HCT116 (cell line): ENCODE measurements around the gene MED19. TPM values are rescaled to one million over a fixed set of nuclear protein-coding genes. Genes with fewer than 3 reads are reported as not detected.

ENCODE experiments used
- ATAC-seq: fragments of 200-7000 bp; cut with Tn5 transposase; 2 replicates; pipeline ENCODE4 v1.9.1; 2020; ENCODE audit warnings: mild to moderate bottlenecking, moderate library complexity
- BruUV-seq: library from RNA; stranded (reverse); fragments of 400-500 nt; replicated peaks from 2 replicates; lab custom pipeline; 2021; lab: Mats Ljungman, UMichigan
- CTCF ChIA-PET: fragments of 300-600 bp; sonication (Branson Sonifier 250); formaldehyde crosslinking; loops from one replicate; lab custom pipeline; 2021; ENCODE audit warnings: antibody characterized with exemption; lab: Charles Lee
- POLR2A ChIA-PET: fragments of 300-600, 350-600 bp; sonication (Branson Sonifier 250); formaldehyde crosslinking; loops from one replicate; lab custom pipeline; 2021; ENCODE audit warnings: antibody characterized with exemption; lab: Charles Lee
- RAD21 ChIA-PET, 2 experiments: fragments of 300-600 bp; sonication (Branson Sonifier 250); formaldehyde crosslinking; loops; one replicate each; lab custom pipeline; 2023; ENCODE audit warnings: low total read pairs in 2 of 2; ENCODE audit not compliant: uncharacterized antibody in 2 of 2, unreplicated experiment in 2 of 2, low non-redundant PET in 1 of 2; lab: Charles Lee
- DNase-seq: peaks from one replicate; pipeline ENCODE4 v3.0.0-alpha.2; 2010; ENCODE audit warnings: low read depth, low spot score
- H2AFZ ChIP-seq: fragments of 200-600 bp; shearing (Covaris generic), sonication (generic); 2 replicates; pipeline ENCODE4 v1.6.1; 2017; ENCODE audit warnings: low read depth, mixed run types, mixed read lengths, antibody characterized with exemption, low read length; ENCODE audit not compliant: poor library complexity, severe bottlenecking
- H3K27ac ChIP-seq: 2 replicates; pipeline ENCODE4 v1.5.1; 2012; ENCODE audit warnings: low read depth, low read length
- H3K27me3 ChIP-seq: fragments of 200-600 bp; sonication (generic); 2 replicates; pipeline ENCODE4 v1.6.1; 2016; ENCODE audit warnings: mixed run types, low read length, mixed read lengths; ENCODE audit not compliant: insufficient read depth
- H3K36me3 ChIP-seq, 2 experiments: fragments of 200-500 bp in 1 of 2; fragments of 200-600 bp in 1 of 2; sonication (Bioruptor generic) in 1 of 2; sonication (generic) in 1 of 2; 2 replicates each; pipeline versions ENCODE4 v1.5.1 to v1.6.1; 2014 to 2016; ENCODE audit warnings: low read length in 2 of 2, inconsistent platforms in 1 of 2, mixed read lengths in 1 of 2, mixed run types in 1 of 2; ENCODE audit not compliant: insufficient read depth in 2 of 2, control insufficient read depth in 1 of 2
- H3K4me1 ChIP-seq, 2 experiments: fragments of 200-600 bp in 1 of 2; sonication (generic) in 1 of 2; 2 replicates each; pipeline versions ENCODE4 v1.5.1 to v1.6.1; 2012 to 2017; ENCODE audit warnings: low read length in 2 of 2, inconsistent platforms in 1 of 2, mild to moderate bottlenecking in 1 of 2, mixed read lengths in 1 of 2, mixed run types in 1 of 2, moderate library complexity in 1 of 2; ENCODE audit not compliant: insufficient read depth in 2 of 2, control insufficient read depth in 1 of 2
- H3K4me2 ChIP-seq: fragments of 200-600 bp; sonication (generic); 2 replicates; pipeline ENCODE4 v1.6.1; 2017; ENCODE audit warnings: mixed run types, low read length, mixed read lengths
- H3K4me3 ChIP-seq, 2 experiments: fragments of 200-600 bp in 1 of 2; sonication (generic) in 1 of 2; replicated peaks in 1 of 2; 2 replicates each; pipeline ENCODE4 v1.5.1; 2011 to 2016; ENCODE audit warnings: low read length in 2 of 2, control low read depth in 1 of 2, low read depth in 1 of 2, mild to moderate bottlenecking in 1 of 2, mixed read lengths in 1 of 2, mixed run types in 1 of 2
- H3K79me2 ChIP-seq: fragments of 200-600 bp; sonication (generic); 2 replicates; pipeline ENCODE4 v1.6.1; 2017; ENCODE audit warnings: mild to moderate bottlenecking, mixed run types, low read length, moderate library complexity, mixed read lengths; ENCODE audit not compliant: insufficient read depth
- H3K9ac ChIP-seq: fragments of 200-600 bp; sonication (generic); 2 replicates; pipeline ENCODE4 v1.6.1; 2016; ENCODE audit warnings: low read length, mixed read lengths
- H3K9me2 ChIP-seq: fragments of 200-600 bp; sonication (generic), shearing (Covaris generic); 2 replicates; pipeline ENCODE4 v1.6.1; 2017; ENCODE audit warnings: mixed run types, mild to moderate bottlenecking, moderate library complexity; ENCODE audit not compliant: insufficient read depth
- H3K9me3 ChIP-seq, 2 experiments: fragments of 200-500 bp in 1 of 2; fragments of 200-600 bp in 1 of 2; sonication (Bioruptor generic) in 1 of 2; sonication (generic) in 1 of 2; 2 replicates each; pipeline ENCODE4 v1.6.1; 2014 to 2017; ENCODE audit warnings: low read length in 2 of 2, mixed read lengths in 2 of 2, inconsistent platforms in 1 of 2, low read depth in 1 of 2, mild to moderate bottlenecking in 1 of 2, mixed run types in 1 of 2, moderate library complexity in 1 of 2; ENCODE audit not compliant: control insufficient read depth in 1 of 2, insufficient read depth in 1 of 2
- H4K20me1 ChIP-seq: fragments of 200-600 bp; sonication (generic), shearing (Covaris generic); 2 replicates; pipeline ENCODE4 v1.6.1; 2017; ENCODE audit warnings: mixed run types, mild to moderate bottlenecking, moderate library complexity; ENCODE audit not compliant: insufficient read depth
- CBX3 ChIP-seq: IDR thresholded peaks from 2 replicates; pipeline ENCODE4 v1.6.1; 2012; ENCODE audit warnings: low read depth
- CEBPB ChIP-seq: IDR thresholded peaks from 2 replicates; pipeline ENCODE4 v1.6.1; 2012; ENCODE audit warnings: low read depth
- EGR1 ChIP-seq: IDR thresholded peaks from 2 replicates; pipeline ENCODE4 v1.6.1; 2012; ENCODE audit warnings: low read depth
- ELF1 ChIP-seq: IDR thresholded peaks from 2 replicates; pipeline ENCODE4 v1.6.1; 2012; ENCODE audit warnings: low read depth, borderline replicate concordance
- EZH2 ChIP-seq: fragments of 200-600 bp; sonication (generic); IDR thresholded peaks from 2 replicates; pipeline ENCODE4 v1.6.1; 2017; ENCODE audit warnings: antibody characterized with exemption, mixed run types
- EZH2phosphoT487 ChIP-seq: fragments of 200-600 bp; IDR thresholded peaks from 2 replicates; pipeline ENCODE4 v1.6.1; 2018; ENCODE audit warnings: antibody characterized with exemption, borderline replicate concordance
- FOSL1 ChIP-seq: IDR thresholded peaks from 2 replicates; pipeline ENCODE4 v1.6.1; 2012; ENCODE audit warnings: low read depth
- POLR2A ChIP-seq: IDR thresholded peaks from 2 replicates; pipeline ENCODE4 v1.7.0; 2011; ENCODE audit warnings: borderline replicate concordance; ENCODE audit not compliant: insufficient read depth, insufficient read length; ENCODE audit errors: extremely low read depth
- RAD21 ChIP-seq: IDR thresholded peaks from 2 replicates; pipeline ENCODE4 v1.6.1; 2012; ENCODE audit warnings: low read depth, mild to moderate bottlenecking
- SIN3A ChIP-seq: IDR thresholded peaks from 2 replicates; pipeline ENCODE4 v1.6.1; 2012; ENCODE audit warnings: low read depth
- SP1 ChIP-seq: IDR thresholded peaks from 2 replicates; pipeline ENCODE4 v1.6.1; 2012; ENCODE audit warnings: low read depth
- YY1 ChIP-seq: IDR thresholded peaks from 2 replicates; pipeline ENCODE4 v1.6.1; 2011; ENCODE audit warnings: low read length, low read depth, moderate library complexity, mild to moderate bottlenecking; ENCODE audit not compliant: insufficient replicate concordance; ENCODE audit errors: extremely low read depth
- ZFX ChIP-seq: fragments of 450-650 bp; IDR thresholded peaks from 2 replicates; pipeline ENCODE4 v1.6.1; 2017
- ZNF274 ChIP-seq: fragments of 200-500 bp; sonication (Bioruptor generic); IDR thresholded peaks from 2 replicates; pipeline ENCODE4 v1.6.1; 2014; ENCODE audit warnings: mild to moderate bottlenecking, low read depth, low read length, inconsistent platforms
- intact Hi-C: fragments of 100-400 bp; cut with micrococcal nuclease; formaldehyde crosslinking; loops from 2 replicates; pipeline ENCODE4 v1.10.0; 2022
- total RNA-seq: library from RNA; stranded (reverse); gene quantifications from one replicate; pipeline ENCODE4 v1.2.1, GENCODE V29; 2021; ENCODE audit not compliant: unreplicated experiment
- TF ChIP-seq, protein P1 (sequence below): IDR thresholded peaks from 2 replicates; pipeline ENCODE4 v1.6.1; 2012
- TF ChIP-seq, protein P2 (sequence below), 3 experiments: fragments of 200-600 bp in 1 of 3; sonication (generic) in 1 of 3; IDR thresholded peaks in 2 of 3; conservative IDR thresholded peaks in 1 of 3; 2 replicates each; pipeline ENCODE4 v1.5.1; 2012 to 2017; ENCODE audit warnings: low read depth in 2 of 3, low read length in 2 of 3, antibody characterized with exemption in 1 of 3, borderline replicate concordance in 1 of 3, control low read depth in 1 of 3, mild to moderate bottlenecking in 1 of 3, mixed read lengths in 1 of 3, mixed run types in 1 of 3, moderate library complexity in 1 of 3; ENCODE audit not compliant: insufficient read depth in 1 of 3
- TF ChIP-seq, protein P3 (sequence below): IDR thresholded peaks from 2 replicates; pipeline ENCODE4 v1.6.1; 2011; ENCODE audit warnings: mild to moderate bottlenecking, low read length, moderate library complexity; ENCODE audit not compliant: insufficient replicate concordance; ENCODE audit errors: extremely low read depth

MED19 gene
- total RNA-seq, 1 experiment from 2014 or later, result 18.0 TPM

DNA sequence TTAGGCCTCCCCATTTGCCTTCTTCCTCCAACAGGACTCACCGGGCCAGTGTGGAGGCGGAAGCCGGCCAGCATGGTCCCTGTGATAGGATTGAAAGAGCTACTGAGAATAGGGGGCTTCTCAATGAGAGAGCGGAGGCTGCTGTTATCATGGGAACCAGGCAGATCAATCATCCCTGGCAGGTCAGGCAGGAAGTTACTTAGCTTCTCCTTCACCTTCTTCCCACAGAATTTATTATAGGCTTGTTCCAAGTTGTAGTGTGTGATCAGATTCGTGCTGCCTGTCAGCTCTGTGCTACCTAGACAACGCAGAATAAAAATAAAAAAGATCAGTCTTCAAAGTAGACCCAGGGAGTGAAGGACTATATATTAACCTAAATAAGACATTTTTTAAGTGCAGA, 7.1 kb downstream of the MED19 start:
- POLR2A ChIA-PET, result no interaction called here
- TF ChIP-seq EGR1 (no peak), SIN3A (no peak), SP1 (no peak), EZH2 (no peak), CEBPB (no peak), RAD21 (no peak), YY1 (no peak)
- TF ChIP-seq, protein P1, sequence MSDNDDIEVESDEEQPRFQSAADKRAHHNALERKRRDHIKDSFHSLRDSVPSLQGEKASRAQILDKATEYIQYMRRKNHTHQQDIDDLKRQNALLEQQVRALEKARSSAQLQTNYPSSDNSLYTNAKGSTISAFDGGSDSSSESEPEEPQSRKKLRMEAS, result no peak
- TF ChIP-seq, all 23 proteins: peak for 0
- Histone ChIP-seq H3K27ac (no peak overlapping the region), H3K9me2 (no peaks in the 10 kb centered on the region), H3K4me1 (no peaks in the 10 kb centered on the region), H3K9me3 (no peaks in the 10 kb centered on the region), H3K4me3 (no peak overlapping the region), H3K27me3 (no peaks in the 10 kb centered on the region), H3K9ac (no peak overlapping the region), H4K20me1 (no peaks in the 10 kb centered on the region), H3K36me3 (peaks cover 13 to 17% of the 10 kb centered on the region in 2 experiments; a peak in 3 of 4 replicates), H2AFZ (no peak overlapping the region), H3K4me2 (no peak overlapping the region), H3K79me2 (peaks cover 17% of the 10 kb centered on the region)
- ChIA-PET CTCF (no interaction called here), RAD21 (no interaction called here)
- intact Hi-C loops, result no loop called here
- DNase-seq, result no peak
- ATAC-seq, result no peak
- BruUV-seq, result no TSS peak

DNA sequence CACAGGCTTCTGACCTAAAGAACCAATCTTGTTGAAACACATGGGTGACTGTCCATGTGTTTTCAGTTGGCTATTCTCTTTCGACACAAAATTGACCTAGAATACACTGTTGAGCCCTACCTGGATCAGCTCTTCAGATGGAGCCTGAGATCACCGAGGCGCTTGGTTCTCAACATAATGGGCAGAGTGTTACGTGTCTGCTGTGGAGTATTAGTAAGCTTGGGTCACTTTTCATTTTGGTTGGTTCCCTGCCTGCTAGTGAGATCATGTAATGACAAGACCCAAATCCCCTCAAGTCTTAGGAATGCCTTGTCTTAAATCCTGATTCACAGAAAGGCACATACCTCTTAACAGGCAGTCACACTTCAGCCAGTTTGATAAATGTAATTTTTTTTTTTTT, 8.7 kb downstream of the MED19 start:
- Histone ChIP-seq H3K36me3 (peaks cover 22 to 31% of the 10 kb centered on the region in 2 experiments), H3K4me2 (no peak overlapping the region), H3K79me2 (peaks cover 9% of the 10 kb centered on the region), H3K9ac (no peak overlapping the region), H3K4me3 (no peak overlapping the region), H4K20me1 (no peaks in the 10 kb centered on the region), H3K4me1 (no peaks in the 10 kb centered on the region), H3K27ac (no peak overlapping the region), H3K27me3 (no peaks in the 10 kb centered on the region), H3K9me2 (no peaks in the 10 kb centered on the region), H2AFZ (no peak overlapping the region), H3K9me3 (no peaks in the 10 kb centered on the region)
- ChIA-PET CTCF (interaction anchor here (0.6 kb wide), 1 partner anchor 10 kb away, joined by 3 read pairs; no protein-coding TSS in a partner anchor), POLR2A (no interaction called here), RAD21 (interaction anchor here in 1 of 2 experiments (0.6 kb wide), 1 partner anchor 28 kb away, joined by 3 read pairs; no protein-coding TSS in a partner anchor)
- ATAC-seq (no peak), DNase-seq (no peak)
- no TSS peak for BruUV-seq
- TF ChIP-seq ZFX (no peak), ZNF274 (no peak), EGR1 (no peak), CEBPB (no peak), SP1 (no peak), CBX3 (no peak), YY1 (no peak), POLR2A (no peak), FOSL1 (no peak), ELF1 (no peak), EZH2phosphoT487 (no peak)
- TF ChIP-seq, protein P2, sequence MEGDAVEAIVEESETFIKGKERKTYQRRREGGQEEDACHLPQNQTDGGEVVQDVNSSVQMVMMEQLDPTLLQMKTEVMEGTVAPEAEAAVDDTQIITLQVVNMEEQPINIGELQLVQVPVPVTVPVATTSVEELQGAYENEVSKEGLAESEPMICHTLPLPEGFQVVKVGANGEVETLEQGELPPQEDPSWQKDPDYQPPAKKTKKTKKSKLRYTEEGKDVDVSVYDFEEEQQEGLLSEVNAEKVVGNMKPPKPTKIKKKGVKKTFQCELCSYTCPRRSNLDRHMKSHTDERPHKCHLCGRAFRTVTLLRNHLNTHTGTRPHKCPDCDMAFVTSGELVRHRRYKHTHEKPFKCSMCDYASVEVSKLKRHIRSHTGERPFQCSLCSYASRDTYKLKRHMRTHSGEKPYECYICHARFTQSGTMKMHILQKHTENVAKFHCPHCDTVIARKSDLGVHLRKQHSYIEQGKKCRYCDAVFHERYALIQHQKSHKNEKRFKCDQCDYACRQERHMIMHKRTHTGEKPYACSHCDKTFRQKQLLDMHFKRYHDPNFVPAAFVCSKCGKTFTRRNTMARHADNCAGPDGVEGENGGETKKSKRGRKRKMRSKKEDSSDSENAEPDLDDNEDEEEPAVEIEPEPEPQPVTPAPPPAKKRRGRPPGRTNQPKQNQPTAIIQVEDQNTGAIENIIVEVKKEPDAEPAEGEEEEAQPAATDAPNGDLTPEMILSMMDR (IDR thresholded peaks at IDR 0.05 in 2 of 3, conservative IDR thresholded peaks at IDR 0.05 in 1 of 3; ENCODE audit: borderline replicate concordance in 1 of 3, insufficient read depth in 1 of 3, low read depth in 2 of 3, low read length in 2 of 3), result no peak
- TF ChIP-seq, protein P3, sequence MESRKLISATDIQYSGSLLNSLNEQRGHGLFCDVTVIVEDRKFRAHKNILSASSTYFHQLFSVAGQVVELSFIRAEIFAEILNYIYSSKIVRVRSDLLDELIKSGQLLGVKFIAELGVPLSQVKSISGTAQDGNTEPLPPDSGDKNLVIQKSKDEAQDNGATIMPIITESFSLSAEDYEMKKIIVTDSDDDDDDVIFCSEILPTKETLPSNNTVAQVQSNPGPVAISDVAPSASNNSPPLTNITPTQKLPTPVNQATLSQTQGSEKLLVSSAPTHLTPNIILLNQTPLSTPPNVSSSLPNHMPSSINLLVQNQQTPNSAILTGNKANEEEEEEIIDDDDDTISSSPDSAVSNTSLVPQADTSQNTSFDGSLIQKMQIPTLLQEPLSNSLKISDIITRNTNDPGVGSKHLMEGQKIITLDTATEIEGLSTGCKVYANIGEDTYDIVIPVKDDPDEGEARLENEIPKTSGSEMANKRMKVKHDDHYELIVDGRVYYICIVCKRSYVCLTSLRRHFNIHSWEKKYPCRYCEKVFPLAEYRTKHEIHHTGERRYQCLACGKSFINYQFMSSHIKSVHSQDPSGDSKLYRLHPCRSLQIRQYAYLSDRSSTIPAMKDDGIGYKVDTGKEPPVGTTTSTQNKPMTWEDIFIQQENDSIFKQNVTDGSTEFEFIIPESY, result no peak
- TF ChIP-seq, protein P1, result no peak
- intact Hi-C loops, result no loop called here
